ENCODE results near the gene RNU6-1. TPM values are rescaled to one million over a fixed set of nuclear protein-coding genes. Genes with fewer than 3 reads are reported as not detected.
A peak's percentile ranks its signal among the peaks of the same experiment; 100 is the strongest.

The RNU6-1 gene
- polyA plus RNA-seq, 2 donors: not detected

- H3K9me3 ChIP-seq (ENCODE audit: control insufficient read depth in 2 of 2, insufficient read depth in 1 of 2, low read depth in 1 of 2, low read length in 1 of 2): no peaks in the 10 kb centered on the region
- no peaks in the 10 kb centered on the region for H3K36me3 ChIP-seq (ENCODE audit: control insufficient read depth in 2 of 2, insufficient read depth in 2 of 2, low read length in 1 of 2)
- WGBS, 2 donors: 5% methylated on average over 16 of the region's 16 CpGs
- peak overlapping the region; percentile 22 to 56 for H3K4me3 ChIP-seq (ENCODE audit: low read depth in 1 of 2, low read length in 2 of 2)
- H3K27ac ChIP-seq (ENCODE audit: low read depth in 2 of 2, low read length in 1 of 2): no peak overlapping the region
- H3K4me1 ChIP-seq (ENCODE audit: control insufficient read depth in 2 of 2, insufficient read depth in 2 of 2, low read length in 1 of 2): peaks cover 15 to 20% of the 10 kb centered on the region in 2 donors
- H3K27me3 ChIP-seq (ENCODE audit: control insufficient read depth in 1 of 2, insufficient read depth in 2 of 2, low read length in 2 of 2): peaks cover 5 to 14% of the 10 kb centered on the region in 2 donors
Measured at GRCh38 chr15:67836134-67836455, 3.8 kb downstream of the RNU6-1 start.

- H3K27ac ChIP-seq (ENCODE audit: low read depth in 2 of 2, low read length in 1 of 2): no peak overlapping the region
- peaks cover 11 to 16% of the 10 kb centered on the region in 2 donors for H3K27me3 ChIP-seq (ENCODE audit: control insufficient read depth in 1 of 2, insufficient read depth in 2 of 2, low read length in 2 of 2)
- H3K9me3 ChIP-seq (ENCODE audit: control insufficient read depth in 2 of 2, insufficient read depth in 1 of 2, low read depth in 1 of 2, low read length in 1 of 2): no peaks in the 10 kb centered on the region
- peak overlapping the region; percentile 22 to 56 for H3K4me3 ChIP-seq (ENCODE audit: low read depth in 1 of 2, low read length in 2 of 2)
- H3K36me3 ChIP-seq (ENCODE audit: control insufficient read depth in 2 of 2, insufficient read depth in 2 of 2, low read length in 1 of 2): no peaks in the 10 kb centered on the region
- 4 to 11% methylated on average over 57 to 59 of the region's 59 CpGs for WGBS, 2 donors
- H3K4me1 ChIP-seq (ENCODE audit: control insufficient read depth in 2 of 2, insufficient read depth in 2 of 2, low read length in 1 of 2): peaks cover 13 to 20% of the 10 kb centered on the region in 2 donors
Measured at GRCh38 chr15:67835297-67836133, 4.3 kb downstream of the RNU6-1 start.

GRCh38 chr15:67834581-67835296 lies 5.1 kb downstream of the RNU6-1 start:
- H3K36me3 ChIP-seq (ENCODE audit: control insufficient read depth in 2 of 2, insufficient read depth in 2 of 2, low read length in 1 of 2): no peaks in the 10 kb centered on the region
- no peaks in the 10 kb centered on the region for H3K9me3 ChIP-seq (ENCODE audit: control insufficient read depth in 2 of 2, insufficient read depth in 1 of 2, low read depth in 1 of 2, low read length in 1 of 2)
- H3K4me3 ChIP-seq (ENCODE audit: low read depth in 1 of 2, low read length in 2 of 2): peak overlapping the region; percentile 22 to 56
- H3K27me3 ChIP-seq (ENCODE audit: control insufficient read depth in 1 of 2, insufficient read depth in 2 of 2, low read length in 2 of 2): peaks cover 11 to 21% of the 10 kb centered on the region in 2 donors
- H3K4me1 ChIP-seq (ENCODE audit: control insufficient read depth in 2 of 2, insufficient read depth in 2 of 2, low read length in 1 of 2): peaks cover 13 to 20% of the 10 kb centered on the region in 2 donors
- no peak overlapping the region for H3K27ac ChIP-seq (ENCODE audit: low read depth in 2 of 2, low read length in 1 of 2)
- WGBS, 2 donors: 2 to 8% methylated on average over 59 of the region's 59 CpGs

GRCh38 chr15:67833710-67834511 lies 5.9 kb downstream of the RNU6-1 start:
- peaks cover 11 to 26% of the 10 kb centered on the region in 2 donors for H3K27me3 ChIP-seq (ENCODE audit: control insufficient read depth in 1 of 2, insufficient read depth in 2 of 2, low read length in 2 of 2)
- WGBS, 2 donors: 3% methylated on average over 42 to 44 of the region's 44 CpGs
- no peak overlapping the region for H3K27ac ChIP-seq (ENCODE audit: low read depth in 2 of 2, low read length in 1 of 2)
- no peaks in the 10 kb centered on the region for H3K36me3 ChIP-seq (ENCODE audit: control insufficient read depth in 2 of 2, insufficient read depth in 2 of 2, low read length in 1 of 2)
- peaks cover 16 to 23% of the 10 kb centered on the region in 2 donors for H3K4me1 ChIP-seq (ENCODE audit: control insufficient read depth in 2 of 2, insufficient read depth in 2 of 2, low read length in 1 of 2)
- H3K9me3 ChIP-seq (ENCODE audit: control insufficient read depth in 2 of 2, insufficient read depth in 1 of 2, low read depth in 1 of 2, low read length in 1 of 2): no peaks in the 10 kb centered on the region
- H3K4me3 ChIP-seq (ENCODE audit: low read depth in 1 of 2, low read length in 2 of 2): peak overlapping the region; percentile 22 to 56

- Histone ChIP-seq H3K27ac (ENCODE audit: low read depth in 2 of 2, low read length in 1 of 2) (no peak overlapping the region), H3K9me3 (ENCODE audit: control insufficient read depth in 2 of 2, insufficient read depth in 1 of 2, low read depth in 1 of 2, low read length in 1 of 2) (no peaks in the 10 kb centered on the region), H3K27me3 (ENCODE audit: control insufficient read depth in 1 of 2, insufficient read depth in 2 of 2, low read length in 2 of 2) (peaks cover 11 to 34% of the 10 kb centered on the region in 2 donors), H3K4me3 (ENCODE audit: low read depth in 1 of 2, low read length in 2 of 2) (peak overlapping the region; percentile 20 to 56), H3K4me1 (ENCODE audit: control insufficient read depth in 2 of 2, insufficient read depth in 2 of 2, low read length in 1 of 2) (peaks cover 23 to 24% of the 10 kb centered on the region in 2 donors), H3K36me3 (ENCODE audit: control insufficient read depth in 2 of 2, insufficient read depth in 2 of 2, low read length in 1 of 2) (no peaks in the 10 kb centered on the region)
- 10 to 16% methylated on average over 32 of the region's 32 CpGs for WGBS, 2 donors
Measured at GRCh38 chr15:67832897-67833709, 6.7 kb downstream of the RNU6-1 start.

- peaks cover 29 to 30% of the 10 kb centered on the region in 2 donors for H3K4me1 ChIP-seq (ENCODE audit: control insufficient read depth in 2 of 2, insufficient read depth in 2 of 2, low read length in 1 of 2)
- WGBS, 2 donors: 42 to 54% methylated on average over 9 of the region's 9 CpGs
- no peak overlapping the region for H3K4me3 ChIP-seq (ENCODE audit: low read depth in 1 of 2, low read length in 2 of 2)
Measured at GRCh38 chr15:67832031-67832551, 7.8 kb downstream of the RNU6-1 start.

GRCh38 chr15:67831363-67831762 lies 8.5 kb downstream of the RNU6-1 start:
- peaks cover 33 to 34% of the 10 kb centered on the region in 2 donors for H3K4me1 ChIP-seq (ENCODE audit: control insufficient read depth in 2 of 2, insufficient read depth in 2 of 2, low read length in 1 of 2)
- H3K27ac ChIP-seq (ENCODE audit: low read depth in 2 of 2, low read length in 1 of 2): no peak overlapping the region
- H3K27me3 ChIP-seq (ENCODE audit: control insufficient read depth in 1 of 2, insufficient read depth in 2 of 2, low read length in 2 of 2): peaks cover 11 to 51% of the 10 kb centered on the region in 2 donors
- H3K9me3 ChIP-seq (ENCODE audit: control insufficient read depth in 2 of 2, insufficient read depth in 1 of 2, low read depth in 1 of 2, low read length in 1 of 2): peaks cover 0 to 2% of the 10 kb centered on the region in 2 donors
- H3K4me3 ChIP-seq (ENCODE audit: low read depth in 1 of 2, low read length in 2 of 2): no peak overlapping the region
- H3K36me3 ChIP-seq (ENCODE audit: control insufficient read depth in 2 of 2, insufficient read depth in 2 of 2, low read length in 1 of 2): no peaks in the 10 kb centered on the region

More at GRCh38 chr15:67832031-67832551, 7.8 kb downstream of the RNU6-1 start:
- Histone ChIP-seq H3K27ac (ENCODE audit: low read depth in 2 of 2, low read length in 1 of 2) (no peak overlapping the region), H3K27me3 (ENCODE audit: control insufficient read depth in 1 of 2, insufficient read depth in 2 of 2, low read length in 2 of 2) (peaks cover 11 to 44% of the 10 kb centered on the region in 2 donors), H3K9me3 (ENCODE audit: control insufficient read depth in 2 of 2, insufficient read depth in 1 of 2, low read depth in 1 of 2, low read length in 1 of 2) (no peaks in the 10 kb centered on the region), H3K36me3 (ENCODE audit: control insufficient read depth in 2 of 2, insufficient read depth in 2 of 2, low read length in 1 of 2) (no peaks in the 10 kb centered on the region)

GRCh38 chr15:67829647-67830504 lies 10.0 kb downstream of the RNU6-1 start:
- H3K4me1 ChIP-seq (ENCODE audit: control insufficient read depth in 2 of 2, insufficient read depth in 2 of 2, low read length in 1 of 2): peaks cover 32 to 41% of the 10 kb centered on the region in 2 donors
- WGBS, 2 donors: 20 to 21% methylated on average over 67 to 68 of the region's 68 CpGs

More at GRCh38 chr15:67829647-67830504, 10.0 kb downstream of the RNU6-1 start:
- no peaks in the 10 kb centered on the region for H3K36me3 ChIP-seq (ENCODE audit: control insufficient read depth in 2 of 2, insufficient read depth in 2 of 2, low read length in 1 of 2)
- no peak overlapping the region for H3K27ac ChIP-seq (ENCODE audit: low read depth in 2 of 2, low read length in 1 of 2)
- H3K4me3 ChIP-seq (ENCODE audit: low read depth in 1 of 2, low read length in 2 of 2): peak overlapping the region in 1 of 2 donors; percentile 43
- H3K27me3 ChIP-seq (ENCODE audit: control insufficient read depth in 1 of 2, insufficient read depth in 2 of 2, low read length in 2 of 2): peaks cover 24 to 52% of the 10 kb centered on the region in 2 donors
- peaks cover 3 to 8% of the 10 kb centered on the region in 2 donors for H3K9me3 ChIP-seq (ENCODE audit: control insufficient read depth in 2 of 2, insufficient read depth in 1 of 2, low read depth in 1 of 2, low read length in 1 of 2)

Measured in esophagus (tissue), 2 donors.